ENCODE data around the gene TM4SF1. TPM values are rescaled to one million over a fixed set of nuclear protein-coding genes. Genes with fewer than 3 reads are reported as not detected.
A peak's percentile ranks its signal among the peaks of the same experiment; 100 is the strongest.

TM4SF1 gene
- total RNA-seq, 1 donor from 2014 or later, result 23.2 TPM

GRCh38 chr3:149332771-149333170 lies 44.7 kb downstream of the TM4SF1 start:
- Histone ChIP-seq H3K4me3 (ENCODE audit: low read depth, low read length) (no peak overlapping the region), H3K36me3 (ENCODE audit: control insufficient read depth, insufficient read depth, low read length) (no peaks in the 10 kb centered on the region), H3K27me3 (ENCODE audit: control insufficient read depth, insufficient read depth, low read length) (no peaks in the 10 kb centered on the region)
- no peak for DNase-seq (ENCODE audit: low read depth)
- TF ChIP-seq CTCF (IDR thresholded peaks at IDR 0.05; ENCODE audit: insufficient read depth, low read length, severe bottlenecking), result no peak
- no peak for FAIRE-seq

- no peak for DNase-seq (ENCODE audit: low read depth)
- Histone ChIP-seq H3K36me3 (ENCODE audit: control insufficient read depth, insufficient read depth, low read length) (no peaks in the 10 kb centered on the region), H3K27me3 (ENCODE audit: control insufficient read depth, insufficient read depth, low read length) (no peaks in the 10 kb centered on the region), H3K4me3 (ENCODE audit: low read depth, low read length) (no peak overlapping the region)
- no peak for TF ChIP-seq CTCF (IDR thresholded peaks at IDR 0.05; ENCODE audit: insufficient read depth, low read length, severe bottlenecking)
- FAIRE-seq, result no peak
Measured at GRCh38 chr3:149332227-149332765, 45.2 kb downstream of the TM4SF1 start.

- no peak for TF ChIP-seq CTCF (IDR thresholded peaks at IDR 0.05; ENCODE audit: insufficient read depth, low read length, severe bottlenecking)
- Histone ChIP-seq H3K36me3 (ENCODE audit: control insufficient read depth, insufficient read depth, low read length) (no peaks in the 10 kb centered on the region), H3K27me3 (ENCODE audit: control insufficient read depth, insufficient read depth, low read length) (no peaks in the 10 kb centered on the region), H3K4me3 (ENCODE audit: low read depth, low read length) (no peak overlapping the region)
- no peak for FAIRE-seq
- DNase-seq (ENCODE audit: low read depth), result no peak
Measured at GRCh38 chr3:149331396-149331795, 46.1 kb downstream of the TM4SF1 start.

GRCh38 chr3:149330609-149331331 lies 46.7 kb downstream of the TM4SF1 start:
- Histone ChIP-seq H3K36me3 (ENCODE audit: control insufficient read depth, insufficient read depth, low read length) (no peaks in the 10 kb centered on the region), H3K4me3 (ENCODE audit: low read depth, low read length) (no peak overlapping the region), H3K27me3 (ENCODE audit: control insufficient read depth, insufficient read depth, low read length) (no peaks in the 10 kb centered on the region)
- TF ChIP-seq CTCF (IDR thresholded peaks at IDR 0.05; ENCODE audit: insufficient read depth, low read length, severe bottlenecking), result no peak
- FAIRE-seq, result no peak
- DNase-seq (ENCODE audit: low read depth), result peak; percentile 65

- Histone ChIP-seq H3K36me3 (ENCODE audit: control insufficient read depth, insufficient read depth, low read length) (no peaks in the 10 kb centered on the region), H3K4me3 (ENCODE audit: low read depth, low read length) (no peak overlapping the region), H3K27me3 (ENCODE audit: control insufficient read depth, insufficient read depth, low read length) (no peaks in the 10 kb centered on the region)
- no peak for FAIRE-seq
- TF ChIP-seq CTCF (IDR thresholded peaks at IDR 0.05; ENCODE audit: insufficient read depth, low read length, severe bottlenecking), result no peak
- no peak for DNase-seq (ENCODE audit: low read depth)
Measured at GRCh38 chr3:149327156-149327555, 50.3 kb downstream of the TM4SF1 start.

- no peaks in the 10 kb centered on the region for H3K27me3 ChIP-seq (ENCODE audit: control insufficient read depth, insufficient read depth, low read length)
- no peaks in the 10 kb centered on the region for H3K36me3 ChIP-seq (ENCODE audit: control insufficient read depth, insufficient read depth, low read length)
- DNase-seq (ENCODE audit: low read depth), result no peak
- TF ChIP-seq CTCF (IDR thresholded peaks at IDR 0.05; ENCODE audit: insufficient read depth, low read length, severe bottlenecking), result no peak
- no peak overlapping the region for H3K4me3 ChIP-seq (ENCODE audit: low read depth, low read length)
- no peak for FAIRE-seq
Measured at GRCh38 chr3:149325581-149325980, 51.9 kb downstream of the TM4SF1 start.

Data from bronchial epithelial cell (primary cell).